NCI-H774 (cell line): ENCODE results near the gene SLC16A11.

Source experiments
- DNase-seq: peaks from one replicate; lab custom pipeline; 2025; lab: John Stamatoyannopoulos, UW

The SLC16A11 gene

DNA sequence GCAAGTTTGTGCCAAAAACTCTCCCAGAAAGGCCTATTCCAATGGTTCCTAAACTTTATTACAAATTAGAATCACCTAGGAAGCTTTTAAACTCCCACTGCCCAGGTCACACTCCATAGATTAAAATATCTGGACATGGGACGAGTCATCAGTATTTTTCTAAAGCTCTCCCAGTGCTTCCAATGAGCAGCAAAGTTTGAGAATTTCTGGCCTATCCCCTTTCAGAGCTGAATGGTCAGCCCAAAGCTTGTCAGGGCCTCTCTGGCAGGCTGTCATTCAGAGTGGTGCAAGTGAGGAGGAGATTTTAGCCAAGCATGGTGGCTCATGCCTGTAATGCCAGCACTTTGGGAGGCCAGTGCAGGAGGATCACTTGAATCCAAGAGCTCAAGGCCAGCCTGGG is 18.6 kb downstream of the SLC16A11 start:
- DNase-seq = no peak

- DNase-seq = no peak
Measured at GRCh38 chr17:7024402-7024785, 19.5 kb downstream of the SLC16A11 start.

DNA sequence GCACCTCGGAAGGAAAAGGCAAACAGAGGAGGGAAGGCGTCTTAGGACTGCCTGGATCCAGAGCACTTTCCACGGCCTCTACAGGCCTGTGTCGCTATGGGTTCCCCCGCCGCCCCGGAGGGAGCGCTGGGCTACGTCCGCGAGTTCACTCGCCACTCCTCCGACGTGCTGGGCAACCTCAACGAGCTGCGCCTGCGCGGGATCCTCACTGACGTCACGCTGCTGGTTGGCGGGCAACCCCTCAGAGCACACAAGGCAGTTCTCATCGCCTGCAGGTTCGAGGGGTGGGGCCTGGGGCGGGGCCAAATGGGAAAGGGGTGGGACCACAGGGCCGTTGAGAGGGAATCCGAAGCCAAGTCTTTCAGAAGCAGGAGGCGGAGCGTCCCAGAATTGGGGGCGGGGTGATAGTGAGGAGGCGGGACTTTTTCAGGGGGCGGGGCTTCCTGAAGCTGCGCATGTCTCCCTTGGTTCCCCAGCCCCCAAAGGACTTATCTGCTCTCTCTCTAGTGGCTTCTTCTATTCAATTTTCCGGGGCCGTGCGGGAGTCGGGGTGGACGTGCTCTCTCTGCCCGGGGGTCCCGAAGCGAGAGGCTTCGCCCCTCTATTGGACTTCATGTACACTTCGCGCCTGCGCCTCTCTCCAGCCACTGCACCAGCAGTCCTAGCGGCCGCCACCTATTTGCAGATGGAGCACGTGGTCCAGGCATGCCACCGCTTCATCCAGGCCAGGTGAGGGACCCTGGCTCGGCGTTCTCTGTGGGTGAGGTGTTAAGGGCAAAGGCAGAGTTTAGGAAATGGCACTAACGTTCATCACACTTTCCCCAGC is 20.1 kb downstream of the SLC16A11 start:
- DNase-seq = peak; percentile 78

- no peak for DNase-seq
Measured at GRCh38 chr17:7022781-7023571, 20.9 kb downstream of the SLC16A11 start, which contains the start of gene BCL6B. Gene BCL6B (plus strand): TSS chr17:7023050. CDS start chr17:7023672, 622 bp downstream.

DNA sequence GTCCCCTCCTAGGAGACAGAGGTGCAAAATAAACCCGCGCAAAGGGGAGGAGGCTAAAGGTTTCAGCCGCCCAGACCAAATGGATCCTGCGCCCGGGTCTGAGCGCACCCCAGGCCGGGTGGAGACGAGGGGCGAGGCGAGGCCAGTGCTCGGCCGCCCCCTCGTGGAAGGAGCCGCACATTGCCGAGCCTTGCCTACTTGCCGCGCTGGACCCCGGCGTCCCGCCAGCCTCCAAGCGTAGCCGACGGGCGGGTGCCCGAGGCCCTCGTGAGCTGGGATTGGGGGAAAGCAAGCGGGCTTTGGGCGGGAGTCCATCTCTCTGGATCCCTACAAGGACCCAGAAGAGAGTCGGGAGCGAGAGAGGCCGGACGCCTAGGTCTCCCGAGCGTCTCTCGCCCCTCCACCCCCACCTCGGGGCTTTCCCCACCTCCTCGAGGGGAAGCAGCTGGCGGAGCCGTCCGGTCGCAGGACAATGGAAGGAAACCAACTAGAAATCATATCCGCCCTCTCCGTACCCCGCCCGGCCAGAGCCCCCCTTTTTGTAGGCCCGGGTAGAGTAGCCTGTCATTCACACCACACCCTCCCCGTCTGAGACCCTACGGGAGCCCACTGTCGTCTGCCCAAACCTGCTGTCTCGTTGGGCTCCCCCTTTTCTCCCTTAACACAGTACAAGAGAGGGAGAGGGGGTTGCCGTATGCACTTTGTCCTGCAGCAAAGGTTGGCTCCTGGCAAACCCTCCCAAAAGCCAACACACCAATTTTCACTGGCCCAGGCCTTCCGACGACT is 21.7 kb downstream of the SLC16A11 start:
- peak; percentile 19 for DNase-seq

DNA sequence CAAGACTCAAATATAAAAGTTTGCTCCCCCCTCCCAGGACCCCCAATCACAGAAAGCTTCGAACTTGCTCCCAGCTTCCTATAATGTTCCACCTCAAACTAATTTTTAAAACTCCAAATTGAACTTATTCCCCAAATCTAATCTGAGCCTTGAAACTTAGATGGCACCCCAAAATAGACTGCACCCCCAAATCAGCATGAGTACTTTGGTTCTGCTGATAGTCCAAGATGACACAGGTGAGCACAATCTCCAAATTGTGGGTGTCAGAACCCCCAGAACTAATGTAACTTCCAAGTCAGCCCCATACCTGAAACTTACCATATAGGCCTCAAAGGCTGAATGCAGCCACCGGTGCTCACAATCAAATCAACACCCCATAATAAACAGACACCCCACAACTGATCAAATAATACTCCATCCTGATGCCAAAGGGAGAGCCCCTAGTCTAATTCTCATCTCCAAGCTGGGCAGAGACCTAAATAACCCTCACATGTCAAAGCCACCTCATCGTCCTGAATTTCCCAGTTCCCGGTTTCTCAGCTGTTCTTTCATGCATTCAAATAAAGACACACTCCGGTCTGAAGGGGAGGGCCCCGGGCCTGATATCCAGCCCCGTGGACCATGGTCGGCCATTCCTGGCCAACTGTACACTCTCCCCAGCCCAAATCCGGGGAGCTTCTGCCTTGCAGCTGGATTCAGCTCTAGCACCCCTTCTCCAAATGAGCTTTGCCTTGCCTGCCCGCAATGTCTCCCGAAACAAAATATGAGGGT is 22.8 kb downstream of the SLC16A11 start:
- DNase-seq = no peak

GRCh38 chr17:7019839-7020519 is 23.9 kb downstream of the SLC16A11 start:
- DNase-seq = no peak

DNA sequence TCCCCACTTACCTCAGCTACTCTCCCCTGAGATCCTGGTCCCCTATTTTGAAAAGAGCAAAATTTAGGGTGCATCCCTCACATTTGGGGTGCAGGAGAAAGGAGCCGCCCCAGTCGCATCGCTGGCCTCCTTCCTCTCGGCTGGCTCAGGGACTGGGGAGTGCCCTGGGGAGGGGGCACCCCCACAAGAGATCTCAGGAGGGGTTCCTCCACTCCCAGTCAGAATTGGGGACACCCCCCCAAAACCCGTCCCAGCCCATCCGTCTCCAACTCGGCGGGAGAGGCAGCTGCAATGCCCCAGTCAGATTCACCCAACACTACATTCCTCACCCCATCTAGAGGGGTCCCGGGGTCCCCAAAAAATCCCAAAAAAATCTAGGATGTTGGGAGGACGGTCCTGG is 24.5 kb downstream of the SLC16A11 start:
- no peak for DNase-seq

- no peak for DNase-seq
Measured at GRCh38 chr17:7018331-7018964, 25.4 kb downstream of the SLC16A11 start.

DNA sequence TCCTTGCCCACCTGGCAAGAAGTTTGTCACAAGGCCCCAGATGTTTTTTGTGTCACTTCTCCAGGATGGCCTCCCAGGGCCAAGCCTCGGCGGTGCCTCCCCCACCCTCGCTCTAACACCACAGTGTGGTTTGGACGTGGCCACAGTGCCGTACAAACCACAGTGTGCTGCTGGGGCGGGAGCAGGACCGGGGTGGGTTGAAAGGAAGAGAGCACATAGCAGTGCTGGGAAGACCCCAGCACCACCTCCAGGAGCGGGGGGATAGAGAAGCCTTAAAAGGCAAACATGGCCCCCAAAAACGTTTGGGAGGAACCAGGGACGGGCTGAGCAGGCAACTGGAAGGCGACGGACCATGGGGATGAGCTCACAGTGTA is 26.1 kb downstream of the SLC16A11 start:
- DNase-seq = no peak

DNA sequence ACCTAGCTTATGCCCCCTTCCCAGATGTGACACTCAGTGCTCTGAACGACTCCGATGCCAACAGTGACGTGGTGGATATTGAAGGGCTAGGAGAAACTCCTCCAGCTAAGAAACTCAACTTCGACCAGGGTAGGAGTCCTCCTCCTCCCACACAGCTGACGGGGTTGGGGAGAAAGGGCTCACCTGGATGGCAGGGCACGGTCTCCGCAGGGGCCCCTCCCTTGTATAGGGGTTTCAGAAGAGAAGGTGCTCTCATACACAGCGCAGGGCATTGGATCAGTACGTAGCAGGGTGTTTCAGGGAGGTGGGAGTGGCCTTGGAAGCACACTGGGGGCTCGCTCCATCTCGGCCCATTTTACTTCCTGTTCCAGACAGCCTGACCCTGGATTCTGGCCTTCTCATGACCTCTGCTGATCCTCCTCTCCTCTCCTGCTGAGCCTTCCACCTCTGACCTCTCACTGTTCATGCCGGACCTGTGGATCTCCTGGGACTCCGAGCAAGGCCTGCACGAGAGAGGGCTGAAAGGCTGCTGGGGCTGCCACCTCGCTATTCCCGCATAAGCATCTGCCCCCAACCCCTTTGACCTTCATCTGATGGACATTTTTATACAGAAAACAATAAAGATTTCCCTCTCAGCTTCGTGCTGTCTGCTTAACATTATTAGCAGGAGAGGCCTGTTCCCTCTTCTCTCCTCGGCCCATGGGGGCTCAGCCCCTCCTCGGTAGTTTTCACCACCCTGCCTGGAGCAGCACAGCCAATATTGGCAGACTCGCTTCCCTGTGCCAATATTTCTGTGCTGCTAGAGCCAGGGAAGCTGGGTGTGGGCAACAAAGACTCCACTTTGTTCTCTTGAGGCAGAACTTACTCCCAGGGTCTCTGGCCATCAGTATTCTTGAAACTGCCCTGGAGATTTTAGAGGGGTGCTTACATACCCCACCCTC is 26.7 kb downstream of the SLC16A11 start:
- DNase-seq = no peak

GRCh38 chr17:7016418-7016817 is 27.5 kb downstream of the SLC16A11 start:
- DNase-seq = no peak

GRCh38 chr17:7014995-7015958 is 28.6 kb downstream of the SLC16A11 start:
- DNase-seq = no peak

- peak; percentile 77 for DNase-seq
Measured at GRCh38 chr17:7014261-7014994, 29.5 kb downstream of the SLC16A11 start.

DNA sequence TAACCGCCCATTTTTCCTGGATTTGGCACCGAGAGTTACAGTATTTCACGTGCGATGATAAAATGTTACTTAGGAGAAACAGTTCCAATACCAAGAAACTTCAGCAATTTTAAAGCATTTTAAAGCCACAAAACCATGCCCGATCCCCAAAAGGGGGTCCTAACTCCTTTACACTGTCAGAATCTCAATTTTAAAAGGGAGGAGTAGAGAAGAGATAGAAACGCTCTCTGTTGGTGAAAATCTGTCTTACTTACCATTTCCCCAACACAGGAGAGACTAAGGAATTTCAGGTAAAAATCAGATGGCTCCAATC is 32.0 kb downstream of the SLC16A11 start:
- DNase-seq = no peak

- DNase-seq = no peak
Measured at GRCh38 chr17:7011415-7011814, 32.5 kb downstream of the SLC16A11 start.

- DNase-seq = no peak
Measured at GRCh38 chr17:7010523-7010922, 33.4 kb downstream of the SLC16A11 start.

GRCh38 chr17:7007143-7007542 is 36.7 kb downstream of the SLC16A11 start:
- DNase-seq = no peak
